GM21423 (cell line): ENCODE data around the gene IGSF3.

ENCODE experiments used
- ATAC-seq: cut with Tn5 transposase; IDR thresholded peaks from one replicate; pipeline ENCODE4 v1.9.1; 2021; ENCODE audit warnings: mild to moderate bottlenecking, moderate library complexity; ENCODE audit not compliant: unreplicated experiment

Gene IGSF3

GRCh38 chr1:116686723-116687352, 19.3 kb upstream of the IGSF3 start:
- no peak for ATAC-seq

GRCh38 chr1:116686175-116686574, 18.6 kb upstream of the IGSF3 start:
- ATAC-seq = no peak

- ATAC-seq = no peak
Measured at GRCh38 chr1:116684575-116684974, 17.0 kb upstream of the IGSF3 start.

- no peak for ATAC-seq
Measured at GRCh38 chr1:116682641-116683221, 15.2 kb upstream of the IGSF3 start.

DNA sequence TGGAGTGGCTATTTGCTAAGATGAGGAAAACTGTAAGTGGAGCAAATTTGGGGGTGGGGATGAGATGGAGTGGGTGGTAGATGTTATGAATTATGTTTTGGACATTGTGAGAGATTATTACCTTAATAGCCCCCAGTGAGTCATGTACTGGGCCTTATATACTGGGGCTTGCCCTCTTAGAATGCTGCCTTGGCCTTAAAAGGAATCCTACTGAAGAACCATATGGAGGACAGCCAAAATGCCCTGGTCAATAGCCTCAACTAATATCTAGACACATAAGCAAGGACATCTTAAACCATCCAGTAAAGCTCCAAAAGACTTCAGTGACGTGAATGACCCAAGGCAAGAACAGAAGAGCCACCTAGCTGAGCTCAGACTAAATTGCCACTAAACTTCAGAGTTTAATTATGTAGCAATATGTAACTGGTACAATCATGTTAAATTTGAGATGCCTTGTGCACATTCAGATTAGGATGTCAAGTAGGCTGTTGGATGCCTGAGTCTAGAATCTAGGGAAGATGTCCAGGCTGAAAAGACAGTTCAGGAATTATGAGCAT, 13.9 kb upstream of the IGSF3 start:
- no peak for ATAC-seq

- ATAC-seq = no peak
Measured at GRCh38 chr1:116680752-116681151, 13.2 kb upstream of the IGSF3 start.

DNA sequence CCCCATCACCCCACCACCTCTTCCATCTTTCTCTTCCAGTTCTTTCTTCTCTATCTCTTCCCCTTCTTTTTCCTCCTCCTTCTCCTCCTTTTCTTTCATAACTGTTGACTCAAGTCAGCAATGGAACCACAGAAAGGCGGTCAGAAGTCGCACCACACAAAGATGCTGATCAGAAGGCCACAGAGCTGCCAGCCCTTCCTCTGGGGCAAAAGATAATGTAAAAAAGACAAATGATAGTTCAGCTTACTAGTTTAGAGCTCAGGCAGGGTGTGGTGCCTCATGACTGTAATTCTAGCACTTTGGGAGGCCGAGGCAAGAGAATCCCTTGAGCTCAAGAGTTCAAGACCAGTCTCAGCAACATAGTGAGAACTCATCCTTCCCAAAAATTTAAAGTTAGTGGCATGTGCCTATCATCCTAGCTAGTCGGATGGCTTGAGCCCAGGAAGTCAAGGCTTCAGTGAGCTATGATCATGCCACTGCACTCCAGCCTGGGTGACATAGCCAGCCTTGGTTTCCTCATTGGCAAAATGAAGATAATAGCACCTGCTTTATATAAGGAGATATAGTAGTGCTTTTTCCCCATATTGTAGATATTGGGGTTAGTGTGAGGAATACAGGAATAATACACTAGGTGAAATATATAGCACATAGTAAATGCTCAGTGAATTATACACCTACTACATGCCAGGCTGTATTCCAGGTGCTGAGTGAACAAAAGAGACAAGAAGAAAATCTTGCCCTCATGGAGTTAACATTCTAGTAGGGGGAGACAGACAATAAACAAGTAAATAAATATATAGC, 12.5 kb upstream of the IGSF3 start:
- ATAC-seq = no peak

- ATAC-seq = no peak
Measured at GRCh38 chr1:116679091-116679827, 11.7 kb upstream of the IGSF3 start.

GRCh38 chr1:116678732-116679090, 11.2 kb upstream of the IGSF3 start:
- ATAC-seq = no peak

DNA sequence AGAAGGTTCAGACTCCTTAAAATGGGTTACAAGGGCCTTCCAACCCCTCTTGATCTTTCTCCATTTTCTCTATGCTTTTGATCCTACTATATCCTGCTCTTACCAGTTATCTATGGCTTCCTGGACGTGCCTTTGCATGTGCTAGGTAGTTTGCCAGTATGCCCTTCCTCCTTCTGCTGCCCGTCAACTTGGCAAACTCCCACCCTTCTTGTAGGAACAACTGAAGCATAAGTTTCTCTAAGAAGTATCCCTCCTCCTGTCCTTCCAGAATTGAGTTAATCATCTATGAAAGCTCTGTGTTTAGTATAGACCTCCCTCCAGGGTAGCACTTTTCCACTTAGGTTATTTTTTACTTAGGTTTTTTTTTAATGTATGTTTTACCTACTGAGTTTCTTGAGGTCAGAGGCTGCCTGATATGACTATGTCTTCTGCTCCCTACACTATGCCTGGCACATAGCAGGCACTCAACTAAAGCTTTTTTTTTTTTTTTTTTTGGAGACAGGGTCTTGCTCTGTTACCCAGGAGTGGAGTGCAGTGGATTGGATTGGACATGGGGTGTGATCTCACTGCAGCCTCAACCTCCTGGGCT, 10.0 kb upstream of the IGSF3 start:
- ATAC-seq = no peak

DNA sequence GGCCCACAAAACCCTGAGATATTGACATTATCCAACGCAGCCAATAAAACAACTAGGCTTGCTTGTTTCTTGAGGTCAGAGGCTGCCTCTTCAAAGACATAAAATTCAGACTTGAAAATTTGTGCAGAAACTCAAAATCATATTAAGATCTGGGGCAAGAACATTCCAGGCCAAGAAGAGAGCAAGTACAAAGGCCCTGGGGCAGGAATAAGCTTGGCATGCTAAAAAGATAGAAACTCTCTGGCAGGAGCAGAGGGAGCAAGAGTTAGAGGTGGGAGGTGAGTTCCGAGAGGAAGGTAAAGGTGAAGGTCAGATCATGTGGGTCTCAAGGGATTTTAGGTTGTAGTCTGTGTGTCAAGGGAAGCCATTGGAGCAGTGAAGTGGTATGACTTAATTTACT, 8.8 kb upstream of the IGSF3 start:
- ATAC-seq = no peak

DNA sequence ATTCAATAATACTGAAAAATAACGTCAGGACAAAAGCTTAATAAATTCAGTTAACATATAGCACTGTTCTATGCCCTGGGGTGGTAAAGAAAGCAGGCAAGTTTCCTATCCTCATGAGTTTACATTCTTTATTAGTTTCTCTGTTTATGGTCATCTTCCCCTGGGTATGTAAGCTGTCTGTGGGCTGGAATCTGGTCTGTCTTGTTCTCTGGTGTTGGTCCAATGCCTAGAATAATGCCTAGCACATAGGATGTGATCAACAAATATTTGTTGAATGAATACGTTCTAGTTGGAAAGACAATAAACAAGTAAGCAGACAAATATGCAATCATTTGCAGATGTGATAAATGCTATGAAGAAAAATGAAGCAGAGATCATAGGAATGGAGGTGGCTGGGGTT, 7.2 kb upstream of the IGSF3 start:
- ATAC-seq = no peak

- ATAC-seq = no peak
Measured at GRCh38 chr1:116674011-116674531, 6.5 kb upstream of the IGSF3 start.

- ATAC-seq = no peak
Measured at GRCh38 chr1:116671912-116672311, 4.4 kb upstream of the IGSF3 start.

GRCh38 chr1:116671072-116671760, 3.7 kb upstream of the IGSF3 start:
- ATAC-seq = no peak

DNA sequence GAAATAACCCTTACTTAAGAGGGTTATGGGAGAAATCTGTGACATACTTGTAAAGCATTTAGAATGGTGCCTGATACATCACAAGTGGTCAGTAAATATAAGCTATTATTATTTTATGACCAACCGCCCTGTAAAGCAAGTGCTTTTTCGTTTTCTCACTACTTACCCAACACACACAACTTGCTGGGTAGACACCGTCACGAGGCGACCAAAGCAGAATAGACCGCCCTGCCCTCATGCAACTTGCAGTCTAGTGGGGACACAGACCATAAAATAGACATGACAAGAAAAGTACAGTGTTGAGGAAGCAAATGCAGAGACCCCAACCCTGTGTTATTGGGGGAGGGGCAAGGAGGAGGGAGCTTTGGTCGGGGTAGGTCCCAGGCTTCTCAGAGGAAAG, 744 bp upstream of the IGSF3 start:
- no peak for ATAC-seq

DNA sequence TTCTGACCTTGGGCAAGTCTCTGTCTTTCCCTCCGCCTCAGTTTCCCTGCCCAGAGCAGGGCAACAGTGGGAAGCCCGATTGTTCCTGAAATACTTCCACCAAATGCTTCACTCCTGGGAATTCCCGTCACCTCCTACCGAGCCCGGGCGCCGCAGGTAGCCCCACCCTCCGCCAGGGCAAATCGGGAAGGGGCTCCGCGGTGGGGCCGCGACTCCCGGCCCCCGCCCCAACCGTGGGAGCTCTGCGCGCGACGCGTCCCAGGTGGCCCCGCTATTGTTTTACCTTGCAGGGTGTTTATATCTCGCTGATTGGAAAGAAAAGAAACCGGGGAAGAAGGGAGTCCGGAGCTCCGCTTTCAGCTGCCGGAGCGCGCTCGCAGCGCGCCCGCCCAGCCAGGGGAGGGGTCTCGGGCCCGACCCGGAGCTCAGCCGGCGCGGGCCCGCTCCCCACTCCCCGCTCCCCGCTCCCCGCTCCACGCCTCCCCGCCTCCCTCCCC, 407 bp downstream of the IGSF3 start:
- no peak for ATAC-seq

DNA sequence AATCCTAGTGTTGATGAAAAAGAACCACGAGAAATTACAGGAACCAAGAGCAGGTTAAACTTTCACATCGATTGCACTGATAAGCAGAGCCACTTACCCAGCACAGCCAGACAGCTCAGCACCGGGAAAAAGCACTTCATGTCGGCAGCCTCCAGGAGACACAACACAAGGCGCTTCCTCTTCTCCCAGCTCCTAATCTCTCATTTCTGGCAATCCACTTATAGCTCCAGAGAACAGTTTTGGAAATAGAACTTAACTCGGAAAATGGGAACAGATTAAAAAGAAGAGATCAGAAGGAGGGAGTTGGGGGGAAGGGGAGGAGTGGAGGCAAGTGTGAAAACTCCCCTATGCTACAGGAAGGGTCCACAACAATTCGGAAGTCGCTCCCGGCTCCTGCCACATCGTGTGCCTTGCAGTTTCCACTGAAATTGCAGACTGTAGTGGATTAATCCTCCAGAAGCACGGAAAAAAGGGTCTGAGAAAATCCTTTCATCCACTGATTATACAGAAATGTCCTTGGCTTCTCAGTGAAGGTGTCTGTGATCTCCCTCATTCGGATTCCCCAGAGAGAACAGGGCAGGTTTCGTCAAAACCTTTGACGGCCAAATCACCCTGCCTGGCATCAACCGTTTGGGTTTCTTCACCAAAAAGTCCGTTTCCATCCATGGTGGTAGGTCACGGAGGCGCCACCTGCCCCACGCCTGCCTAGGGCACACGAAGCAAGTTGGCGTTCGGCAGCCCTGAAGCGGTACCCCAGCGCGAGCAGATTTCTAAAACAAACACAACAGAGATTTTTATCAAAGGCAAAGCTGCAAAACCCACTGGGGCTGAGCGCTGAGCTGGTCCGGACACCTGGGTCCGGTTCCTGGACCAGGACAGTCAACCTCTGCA, 1.1 kb downstream of the IGSF3 start:
- no peak for ATAC-seq

DNA sequence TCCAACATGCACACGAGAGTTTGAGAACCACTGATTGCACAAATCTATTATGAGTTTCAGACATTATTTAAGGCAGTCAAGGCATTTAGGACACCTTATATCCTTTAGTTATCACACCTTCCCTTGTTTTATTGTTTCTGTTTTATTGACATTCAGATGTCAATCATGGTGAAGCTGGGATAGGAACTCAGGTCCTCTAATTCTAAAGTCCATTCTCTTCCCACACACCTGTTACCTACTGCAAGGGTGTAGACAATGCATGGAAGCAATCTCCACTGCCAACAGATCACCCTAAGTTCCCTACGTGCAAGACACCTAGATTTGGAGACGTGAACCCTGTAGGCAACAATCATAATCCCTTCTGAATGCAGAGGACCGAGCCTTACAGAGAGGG, 2.6 kb downstream of the IGSF3 start:
- no peak for ATAC-seq
